Measurements from ENCODE around the gene IKZF2.

Gene IKZF2

DNA sequence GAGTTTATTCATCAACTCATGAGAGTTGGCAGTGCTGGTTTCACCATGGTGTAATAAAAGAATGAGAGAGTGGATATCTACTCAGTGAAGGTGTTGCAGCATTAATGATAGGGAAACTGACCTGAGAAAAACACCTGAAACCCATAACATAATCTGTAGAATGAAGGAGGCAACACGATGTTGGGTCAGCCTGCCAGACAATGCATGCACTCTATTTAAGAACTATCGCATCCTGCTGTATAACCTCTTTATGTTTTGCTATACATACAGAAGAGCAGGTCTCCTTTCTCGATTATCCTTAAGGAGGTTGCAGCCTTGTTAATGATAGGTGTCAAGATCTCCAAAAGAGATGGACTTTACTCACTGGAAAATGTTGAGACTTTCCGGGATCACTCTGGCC is 65.9 kb downstream of the IKZF2 start:
- Mint-ChIP-seq H3K4me1 (peaks cover 10% of the 10 kb centered on the region), H3K9me3 (no peaks in the 10 kb centered on the region), H3K36me3 (ENCODE audit: low read depth) (no peaks in the 10 kb centered on the region), H3K27me3 (ENCODE audit: low read depth) (no peaks in the 10 kb centered on the region), H3K4me3 (no peak overlapping the region), H3K27ac (peak overlapping the region; percentile 16 to 59 (median 56))
- TF ChIP-seq, protein P1, sequence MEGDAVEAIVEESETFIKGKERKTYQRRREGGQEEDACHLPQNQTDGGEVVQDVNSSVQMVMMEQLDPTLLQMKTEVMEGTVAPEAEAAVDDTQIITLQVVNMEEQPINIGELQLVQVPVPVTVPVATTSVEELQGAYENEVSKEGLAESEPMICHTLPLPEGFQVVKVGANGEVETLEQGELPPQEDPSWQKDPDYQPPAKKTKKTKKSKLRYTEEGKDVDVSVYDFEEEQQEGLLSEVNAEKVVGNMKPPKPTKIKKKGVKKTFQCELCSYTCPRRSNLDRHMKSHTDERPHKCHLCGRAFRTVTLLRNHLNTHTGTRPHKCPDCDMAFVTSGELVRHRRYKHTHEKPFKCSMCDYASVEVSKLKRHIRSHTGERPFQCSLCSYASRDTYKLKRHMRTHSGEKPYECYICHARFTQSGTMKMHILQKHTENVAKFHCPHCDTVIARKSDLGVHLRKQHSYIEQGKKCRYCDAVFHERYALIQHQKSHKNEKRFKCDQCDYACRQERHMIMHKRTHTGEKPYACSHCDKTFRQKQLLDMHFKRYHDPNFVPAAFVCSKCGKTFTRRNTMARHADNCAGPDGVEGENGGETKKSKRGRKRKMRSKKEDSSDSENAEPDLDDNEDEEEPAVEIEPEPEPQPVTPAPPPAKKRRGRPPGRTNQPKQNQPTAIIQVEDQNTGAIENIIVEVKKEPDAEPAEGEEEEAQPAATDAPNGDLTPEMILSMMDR (IDR thresholded peaks at IDR 0.05; ENCODE audit: unreplicated experiment in 3 of 3) = no peak

DNA sequence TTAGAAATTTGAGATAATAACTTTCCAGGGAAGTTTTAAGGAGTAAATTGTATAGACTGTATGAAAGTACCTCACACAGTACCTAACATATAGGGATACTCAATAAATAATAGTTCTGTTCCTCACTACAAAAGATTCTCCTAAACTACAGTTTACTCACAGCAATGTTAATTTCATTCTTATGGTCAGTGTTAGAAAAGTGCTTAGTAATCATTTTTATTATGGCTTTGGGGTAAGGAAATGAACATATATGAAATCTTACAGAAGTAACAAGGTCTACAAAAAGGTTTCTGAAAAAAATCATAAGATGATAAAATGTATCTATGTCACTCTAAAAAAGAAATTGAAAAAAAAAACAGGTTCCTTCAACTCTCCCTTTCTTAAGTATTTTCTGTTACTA is 67.2 kb downstream of the IKZF2 start:
- H3K27ac Mint-ChIP-seq = no peak overlapping the region
- peaks cover 10% of the 10 kb centered on the region for H3K4me1 Mint-ChIP-seq
- H3K9me3 Mint-ChIP-seq = no peaks in the 10 kb centered on the region
- no peak overlapping the region for H3K4me3 Mint-ChIP-seq
- no peaks in the 10 kb centered on the region for H3K27me3 Mint-ChIP-seq (ENCODE audit: low read depth)
- TF ChIP-seq, protein P1 (IDR thresholded peaks at IDR 0.05; ENCODE audit: unreplicated experiment in 3 of 3) = no peak
- no peaks in the 10 kb centered on the region for H3K36me3 Mint-ChIP-seq (ENCODE audit: low read depth)

DNA sequence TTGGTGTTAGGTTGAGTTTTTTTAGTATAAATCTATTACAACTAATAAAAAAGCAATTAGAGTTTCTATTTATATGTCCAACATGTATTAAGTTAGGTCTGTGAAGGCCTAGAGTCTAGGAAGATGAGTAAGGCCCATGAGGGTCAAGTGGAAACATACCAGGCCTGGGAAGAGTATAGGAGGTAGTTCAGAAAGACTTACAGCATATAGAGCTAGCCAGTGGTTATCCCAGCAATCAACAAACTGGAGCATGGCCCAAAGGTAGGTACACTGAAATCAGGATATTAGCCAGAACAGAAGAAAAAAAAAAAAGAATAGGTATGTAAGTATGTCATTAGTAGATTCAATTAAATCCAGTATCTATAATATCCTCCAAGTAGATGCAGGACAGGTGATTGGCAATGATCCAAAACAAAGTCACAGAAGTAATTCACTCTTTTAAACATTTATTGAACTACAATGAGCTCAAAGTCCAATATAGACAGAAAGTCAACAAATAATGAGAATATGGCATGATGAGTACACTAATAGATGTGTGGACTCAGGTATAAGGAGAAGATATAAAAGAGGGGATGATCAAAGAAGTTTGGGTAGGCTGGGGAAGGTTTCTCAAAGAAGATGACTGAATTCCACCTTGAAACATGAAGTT is 70.3 kb downstream of the IKZF2 start:
- Mint-ChIP-seq H3K36me3 (ENCODE audit: low read depth) (no peaks in the 10 kb centered on the region), H3K4me1 (peaks cover 5% of the 10 kb centered on the region), H3K9me3 (no peaks in the 10 kb centered on the region), H3K27me3 (ENCODE audit: low read depth) (no peaks in the 10 kb centered on the region), H3K27ac (no peak overlapping the region), H3K4me3 (no peak overlapping the region)
- TF ChIP-seq, protein P1 (IDR thresholded peaks at IDR 0.05; ENCODE audit: unreplicated experiment in 3 of 3) = no peak

DNA sequence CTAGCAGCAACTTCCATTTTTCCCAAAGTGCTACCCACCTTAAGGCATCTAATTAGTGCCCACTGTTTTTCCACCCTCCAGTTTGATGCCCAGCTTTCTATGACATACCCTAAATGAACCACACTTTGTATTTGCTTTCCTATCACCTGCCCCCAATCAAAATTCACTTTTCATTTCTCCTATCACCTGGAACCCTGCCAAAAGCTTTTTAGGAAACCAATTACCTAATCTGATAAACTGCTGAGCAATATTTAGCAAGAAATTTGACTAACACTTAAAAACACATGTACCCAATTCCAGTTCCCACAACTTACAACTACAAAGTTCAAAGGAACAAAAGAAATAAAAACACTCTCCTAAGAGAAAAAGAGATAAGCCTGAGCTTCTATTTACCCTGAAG is 71.7 kb downstream of the IKZF2 start:
- no peaks in the 10 kb centered on the region for H3K27me3 Mint-ChIP-seq (ENCODE audit: low read depth)
- TF ChIP-seq, protein P1 (IDR thresholded peaks at IDR 0.05; ENCODE audit: unreplicated experiment in 3 of 3) = no peak
- H3K27ac Mint-ChIP-seq = no peak overlapping the region
- no peaks in the 10 kb centered on the region for H3K9me3 Mint-ChIP-seq
- H3K4me3 Mint-ChIP-seq = no peak overlapping the region
- no peaks in the 10 kb centered on the region for H3K4me1 Mint-ChIP-seq
- H3K36me3 Mint-ChIP-seq (ENCODE audit: low read depth) = no peaks in the 10 kb centered on the region

DNA sequence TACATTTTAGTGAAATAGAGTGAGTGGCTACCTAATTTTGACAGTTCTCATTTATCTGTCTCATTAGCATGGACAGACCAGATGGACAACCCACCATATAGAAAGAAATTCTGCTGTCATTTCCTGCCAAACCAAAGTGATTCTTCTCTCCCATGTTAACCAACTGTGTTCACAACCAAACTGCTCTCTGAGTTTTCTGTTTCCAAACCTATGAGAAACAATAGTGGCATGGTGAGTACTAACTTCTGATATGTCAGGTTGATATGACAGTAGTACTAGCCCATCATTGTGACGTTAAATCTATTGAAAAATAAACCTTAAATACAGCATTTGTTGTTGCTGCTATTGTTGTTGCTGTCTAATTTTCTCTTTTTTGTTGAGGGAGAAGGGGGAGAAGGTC is 72.7 kb downstream of the IKZF2 start:
- no peaks in the 10 kb centered on the region for H3K9me3 Mint-ChIP-seq
- H3K27ac Mint-ChIP-seq = no peak overlapping the region
- H3K4me3 Mint-ChIP-seq = no peak overlapping the region
- TF ChIP-seq, protein P1 (IDR thresholded peaks at IDR 0.05; ENCODE audit: unreplicated experiment in 3 of 3) = no peak
- H3K4me1 Mint-ChIP-seq = no peaks in the 10 kb centered on the region
- H3K27me3 Mint-ChIP-seq (ENCODE audit: low read depth) = no peaks in the 10 kb centered on the region
- no peaks in the 10 kb centered on the region for H3K36me3 Mint-ChIP-seq (ENCODE audit: low read depth)

DNA sequence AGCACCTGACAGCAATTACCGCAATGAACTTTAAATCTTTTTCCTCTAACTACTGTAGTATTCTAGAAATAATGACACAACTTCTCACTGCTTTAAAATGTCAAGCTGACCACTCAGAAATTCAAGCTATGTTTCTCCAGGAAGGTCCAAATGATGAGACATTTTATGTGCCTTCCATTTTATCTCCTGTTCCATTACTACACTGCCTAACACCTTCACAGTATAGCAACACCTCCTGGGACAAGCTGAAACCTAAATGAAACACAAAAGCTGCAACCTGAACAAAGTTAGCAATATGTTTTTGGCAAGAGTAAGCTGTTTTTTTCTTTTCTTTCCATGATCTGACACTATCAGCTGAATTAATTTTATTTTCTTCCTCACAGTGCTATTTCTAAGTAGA is 81.9 kb downstream of the IKZF2 start:
- no peaks in the 10 kb centered on the region for H3K27me3 Mint-ChIP-seq (ENCODE audit: low read depth)
- no peaks in the 10 kb centered on the region for H3K9me3 Mint-ChIP-seq
- no peak overlapping the region for H3K4me3 Mint-ChIP-seq
- H3K27ac Mint-ChIP-seq = no peak overlapping the region
- TF ChIP-seq, protein P1 (IDR thresholded peaks at IDR 0.05; ENCODE audit: unreplicated experiment in 3 of 3) = no peak
- peaks cover 8% of the 10 kb centered on the region for H3K4me1 Mint-ChIP-seq
- no peaks in the 10 kb centered on the region for H3K36me3 Mint-ChIP-seq (ENCODE audit: low read depth)

Measured in nephron (organoid).